Breast epithelium (tissue), 3 donors: ENCODE data around the gene HOXB4.

Experiments used
- CTCF ChIP-seq, 3 donors: fragments of 450-650 bp; IDR thresholded peaks; one replicate each; pipeline ENCODE4 v1.5.1; 2016 to 2017; ENCODE audit warnings: antibody characterized with exemption in 3 of 3, mild to moderate bottlenecking in 3 of 3, moderate library complexity in 3 of 3
- POLR2A ChIP-seq: fragments of 450-650 bp; IDR thresholded peaks from one replicate; pipeline ENCODE4 v1.6.1; 2016; ENCODE audit warnings: antibody characterized with exemption, mild to moderate bottlenecking, moderate library complexity

GRCh38 chr17:48588074-48588415, 9.9 kb upstream of the HOXB4 start:
- TF ChIP-seq POLR2A (no peak), CTCF (IDR thresholded peaks at IDR 0.05) (no peak)
